ENCODE data around the gene ALDH3A2.

Gene ALDH3A2

GRCh38 chr17:19649274-19649541 is 657 bp downstream of the ALDH3A2 start:
- TF ChIP-seq, protein P1, sequence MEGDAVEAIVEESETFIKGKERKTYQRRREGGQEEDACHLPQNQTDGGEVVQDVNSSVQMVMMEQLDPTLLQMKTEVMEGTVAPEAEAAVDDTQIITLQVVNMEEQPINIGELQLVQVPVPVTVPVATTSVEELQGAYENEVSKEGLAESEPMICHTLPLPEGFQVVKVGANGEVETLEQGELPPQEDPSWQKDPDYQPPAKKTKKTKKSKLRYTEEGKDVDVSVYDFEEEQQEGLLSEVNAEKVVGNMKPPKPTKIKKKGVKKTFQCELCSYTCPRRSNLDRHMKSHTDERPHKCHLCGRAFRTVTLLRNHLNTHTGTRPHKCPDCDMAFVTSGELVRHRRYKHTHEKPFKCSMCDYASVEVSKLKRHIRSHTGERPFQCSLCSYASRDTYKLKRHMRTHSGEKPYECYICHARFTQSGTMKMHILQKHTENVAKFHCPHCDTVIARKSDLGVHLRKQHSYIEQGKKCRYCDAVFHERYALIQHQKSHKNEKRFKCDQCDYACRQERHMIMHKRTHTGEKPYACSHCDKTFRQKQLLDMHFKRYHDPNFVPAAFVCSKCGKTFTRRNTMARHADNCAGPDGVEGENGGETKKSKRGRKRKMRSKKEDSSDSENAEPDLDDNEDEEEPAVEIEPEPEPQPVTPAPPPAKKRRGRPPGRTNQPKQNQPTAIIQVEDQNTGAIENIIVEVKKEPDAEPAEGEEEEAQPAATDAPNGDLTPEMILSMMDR (conservative IDR thresholded peaks at IDR 0.05; ENCODE audit: low read depth, low read length) = no peak
- no peak for DNase-seq (ENCODE audit: low read depth)
- H3K4me3 ChIP-seq (ENCODE audit: low read depth, low read length) = peak overlapping the region; percentile 85

GRCh38 chr17:19650826-19651225 is 2.3 kb downstream of the ALDH3A2 start:
- no peak overlapping the region for H3K4me3 ChIP-seq (ENCODE audit: low read depth, low read length)
- DNase-seq (ENCODE audit: low read depth) = no peak
- TF ChIP-seq, protein P1 (conservative IDR thresholded peaks at IDR 0.05; ENCODE audit: low read depth, low read length) = no peak

- H3K4me3 ChIP-seq (ENCODE audit: low read depth, low read length) = no peak overlapping the region
- TF ChIP-seq, protein P1 (conservative IDR thresholded peaks at IDR 0.05; ENCODE audit: low read depth, low read length) = no peak
- no peak for DNase-seq (ENCODE audit: low read depth)
Observed at GRCh38 chr17:19651451-19652238, 3.1 kb downstream of the ALDH3A2 start.

DNA sequence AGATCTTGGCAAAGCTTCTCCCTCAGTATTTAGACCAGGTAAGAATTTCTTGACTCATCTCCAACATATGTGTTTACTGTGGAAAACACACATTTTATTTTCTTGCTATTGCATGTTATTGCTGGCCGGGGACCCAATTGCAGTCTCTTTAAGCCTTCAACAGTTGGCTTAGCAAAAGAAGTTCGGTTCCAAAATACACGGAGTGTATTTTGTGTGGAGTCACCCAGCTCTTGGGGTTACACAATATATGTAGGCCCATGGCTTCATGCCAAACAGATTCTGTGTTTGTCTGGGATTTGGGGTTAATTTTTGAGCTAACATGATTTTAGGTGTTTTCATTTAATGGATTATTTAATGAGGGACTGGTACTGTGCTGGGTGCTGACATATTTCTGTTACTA is 4.0 kb downstream of the ALDH3A2 start:
- DNase-seq (ENCODE audit: low read depth) = peak; percentile 36
- H3K4me3 ChIP-seq (ENCODE audit: low read depth, low read length) = no peak overlapping the region
- TF ChIP-seq, protein P1 (conservative IDR thresholded peaks at IDR 0.05; ENCODE audit: low read depth, low read length) = no peak

- DNase-seq (ENCODE audit: low read depth) = no peak
- H3K4me3 ChIP-seq (ENCODE audit: low read depth, low read length) = no peak overlapping the region
- TF ChIP-seq, protein P1 (conservative IDR thresholded peaks at IDR 0.05; ENCODE audit: low read depth, low read length) = no peak
Observed at GRCh38 chr17:19654342-19654886, 5.9 kb downstream of the ALDH3A2 start.

- H3K4me3 ChIP-seq (ENCODE audit: low read depth, low read length) = no peak overlapping the region
- TF ChIP-seq, protein P1 (conservative IDR thresholded peaks at IDR 0.05; ENCODE audit: low read depth, low read length) = no peak
- DNase-seq (ENCODE audit: low read depth) = no peak
Observed at GRCh38 chr17:19654896-19655295, 6.3 kb downstream of the ALDH3A2 start.

DNA sequence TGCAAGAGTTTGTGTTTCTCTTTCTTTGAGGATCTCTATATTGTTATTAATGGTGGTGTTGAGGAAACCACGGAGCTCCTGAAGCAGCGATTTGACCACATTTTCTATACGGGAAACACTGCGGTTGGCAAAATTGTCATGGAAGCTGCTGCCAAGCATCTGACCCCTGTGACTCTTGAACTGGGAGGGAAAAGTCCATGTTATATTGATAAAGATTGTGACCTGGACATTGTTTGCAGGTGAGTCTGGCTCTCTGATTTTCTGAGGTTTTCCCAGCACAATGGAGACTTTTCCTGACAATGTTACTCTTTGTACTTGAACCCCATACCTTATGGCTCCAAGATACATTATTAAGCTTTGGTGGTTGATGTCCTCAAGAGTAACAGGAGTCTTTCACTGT is 7.8 kb downstream of the ALDH3A2 start:
- H3K4me3 ChIP-seq (ENCODE audit: low read depth, low read length) = no peak overlapping the region
- TF ChIP-seq, protein P1 (conservative IDR thresholded peaks at IDR 0.05; ENCODE audit: low read depth, low read length) = no peak
- no peak for DNase-seq (ENCODE audit: low read depth)

Data from choroid plexus epithelial cell (primary cell).